ENCODE measurements around the gene RRAGD.
A peak's percentile ranks its signal among the peaks of the same experiment; 100 is the strongest.

The RRAGD gene

GRCh38 chr6:89436226-89436625, 24.2 kb upstream of the RRAGD start:
- H2AFZ ChIP-seq (ENCODE audit: low read length, unreplicated experiment) = no peak overlapping the region
- H3K27me3 ChIP-seq (ENCODE audit: insufficient read depth, low read length) = peaks cover 10% of the 10 kb centered on the region; the same call in 1 of the 2 replicates
- no peaks in the 10 kb centered on the region for H3K79me2 ChIP-seq (ENCODE audit: control insufficient read depth, insufficient read depth, low read length, unreplicated experiment)
- no peaks in the 10 kb centered on the region for H3K4me1 ChIP-seq (ENCODE audit: control insufficient read depth, insufficient read depth, low read length, unreplicated experiment)
- H3K4me3 ChIP-seq (ENCODE audit: low read depth, low read length) = no peak overlapping the region
- no peaks in the 10 kb centered on the region for H3K36me3 ChIP-seq (ENCODE audit: insufficient read depth, low read length)
- H3K27ac ChIP-seq (ENCODE audit: low read depth, low read length) = no peak overlapping the region

DNA sequence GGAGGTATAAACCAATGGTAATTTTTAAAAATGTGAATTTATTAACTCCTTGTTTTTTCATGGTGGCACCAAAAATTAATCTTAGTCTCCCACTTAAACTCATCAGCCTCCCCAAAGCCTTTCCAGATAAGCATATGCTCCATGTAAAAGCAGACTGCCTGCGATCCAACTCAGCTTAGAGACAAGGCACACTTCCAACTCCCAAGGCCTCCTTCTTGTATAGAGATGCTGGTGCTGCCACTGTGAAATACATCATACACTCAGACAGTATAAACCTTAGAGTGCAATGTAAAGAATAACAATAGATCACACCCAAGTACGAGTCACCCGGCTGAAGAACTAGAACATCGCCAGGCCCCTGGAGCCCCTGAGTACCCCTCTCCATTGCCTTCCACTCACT, 22.9 kb upstream of the RRAGD start:
- Histone ChIP-seq H2AFZ (ENCODE audit: low read length, unreplicated experiment) (no peak overlapping the region), H3K4me3 (ENCODE audit: low read depth, low read length) (no peak overlapping the region), H3K27ac (ENCODE audit: low read depth, low read length) (no peak overlapping the region), H3K36me3 (ENCODE audit: insufficient read depth, low read length) (no peaks in the 10 kb centered on the region), H3K4me1 (ENCODE audit: control insufficient read depth, insufficient read depth, low read length, unreplicated experiment) (no peaks in the 10 kb centered on the region), H3K79me2 (ENCODE audit: control insufficient read depth, insufficient read depth, low read length, unreplicated experiment) (no peaks in the 10 kb centered on the region), H3K27me3 (ENCODE audit: insufficient read depth, low read length) (peaks cover 15% of the 10 kb centered on the region)

DNA sequence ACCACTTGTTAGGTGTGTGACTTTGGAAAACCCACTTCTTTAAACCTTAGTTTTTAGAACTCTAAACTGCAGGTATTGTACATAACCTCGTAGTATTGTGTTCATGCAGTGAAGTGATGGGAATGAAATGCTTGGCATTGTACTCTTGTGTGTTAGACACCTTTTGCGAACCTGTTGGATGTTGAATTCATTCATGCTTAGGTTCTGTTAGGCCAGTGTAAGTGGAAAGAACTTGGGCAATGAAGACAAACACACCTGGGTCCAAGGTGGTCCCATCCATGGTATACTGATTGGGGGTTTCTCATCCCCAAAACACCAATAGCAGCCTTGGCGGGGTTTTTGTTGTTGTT, 22.1 kb upstream of the RRAGD start:
- Histone ChIP-seq H3K4me3 (ENCODE audit: low read depth, low read length) (peak overlapping the region; percentile 75), H3K27ac (ENCODE audit: low read depth, low read length) (no peak overlapping the region), H3K79me2 (ENCODE audit: control insufficient read depth, insufficient read depth, low read length, unreplicated experiment) (no peaks in the 10 kb centered on the region), H3K27me3 (ENCODE audit: insufficient read depth, low read length) (peaks cover 18% of the 10 kb centered on the region), H3K36me3 (ENCODE audit: insufficient read depth, low read length) (no peaks in the 10 kb centered on the region), H2AFZ (ENCODE audit: low read length, unreplicated experiment) (no peak overlapping the region), H3K4me1 (ENCODE audit: control insufficient read depth, insufficient read depth, low read length, unreplicated experiment) (no peaks in the 10 kb centered on the region)

- no peaks in the 10 kb centered on the region for H3K36me3 ChIP-seq (ENCODE audit: insufficient read depth, low read length)
- H3K79me2 ChIP-seq (ENCODE audit: control insufficient read depth, insufficient read depth, low read length, unreplicated experiment) = no peaks in the 10 kb centered on the region
- no peak overlapping the region for H3K27ac ChIP-seq (ENCODE audit: low read depth, low read length)
- H3K4me3 ChIP-seq (ENCODE audit: low read depth, low read length) = peak overlapping the region; percentile 75
- H3K27me3 ChIP-seq (ENCODE audit: insufficient read depth, low read length) = peaks cover 19% of the 10 kb centered on the region
- H3K4me1 ChIP-seq (ENCODE audit: control insufficient read depth, insufficient read depth, low read length, unreplicated experiment) = no peaks in the 10 kb centered on the region
- peak overlapping the region; percentile 69 for H2AFZ ChIP-seq (ENCODE audit: low read length, unreplicated experiment)
These were observed 21.4 kb upstream of the RRAGD start for GRCh38 chr6:89433252-89434149.

DNA sequence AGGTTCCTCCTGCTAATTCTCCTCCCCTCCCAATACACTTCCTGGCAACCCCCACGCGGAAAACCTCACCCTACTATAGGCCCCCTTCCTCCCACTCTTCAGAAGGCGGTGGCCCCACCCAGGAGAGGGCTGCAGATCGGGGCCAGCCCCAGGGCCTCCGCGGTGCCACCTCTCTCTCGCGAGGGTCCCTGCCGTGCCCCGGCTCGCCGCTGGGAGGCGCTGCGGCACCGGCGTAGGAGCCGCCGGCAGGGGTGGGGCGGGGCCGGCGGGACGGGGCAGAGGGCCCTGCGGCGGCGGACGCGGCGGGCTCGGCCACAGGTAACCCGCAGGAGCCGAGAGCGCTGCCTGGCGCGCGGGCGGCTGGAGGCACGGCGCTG, 20.8 kb upstream of the RRAGD start, which contains the start of gene ANKRD6:
TSS of gene ANKRD6 (plus strand) at position 278 of the 377 bp plus-strand sequence. CDS start 133,825 bp downstream, outside the sequence.
- peak within 1 kb of the TSS; percentile 69 for H2AFZ ChIP-seq (ENCODE audit: low read length, unreplicated experiment)
- no peaks in the 10 kb centered on the region for H3K36me3 ChIP-seq (ENCODE audit: insufficient read depth, low read length)
- no peak within 1 kb of the TSS for H3K27ac ChIP-seq (ENCODE audit: low read depth, low read length)
- H3K4me3 ChIP-seq (ENCODE audit: low read depth, low read length) = peak within 1 kb of the TSS; percentile 75
- no peaks in the 10 kb centered on the region for H3K4me1 ChIP-seq (ENCODE audit: control insufficient read depth, insufficient read depth, low read length, unreplicated experiment)
- H3K27me3 ChIP-seq (ENCODE audit: insufficient read depth, low read length) = peaks cover 21% of the 10 kb centered on the region
- H3K79me2 ChIP-seq (ENCODE audit: control insufficient read depth, insufficient read depth, low read length, unreplicated experiment) = no peaks in the 10 kb centered on the region

GRCh38 chr6:89430201-89430962, 18.3 kb upstream of the RRAGD start:
- Histone ChIP-seq H3K27me3 (ENCODE audit: insufficient read depth, low read length) (peaks cover 26% of the 10 kb centered on the region), H2AFZ (ENCODE audit: low read length, unreplicated experiment) (no peak overlapping the region), H3K4me1 (ENCODE audit: control insufficient read depth, insufficient read depth, low read length, unreplicated experiment) (no peaks in the 10 kb centered on the region), H3K79me2 (ENCODE audit: control insufficient read depth, insufficient read depth, low read length, unreplicated experiment) (no peaks in the 10 kb centered on the region), H3K4me3 (ENCODE audit: low read depth, low read length) (no peak overlapping the region), H3K36me3 (ENCODE audit: insufficient read depth, low read length) (no peaks in the 10 kb centered on the region), H3K27ac (ENCODE audit: low read depth, low read length) (no peak overlapping the region)

DNA sequence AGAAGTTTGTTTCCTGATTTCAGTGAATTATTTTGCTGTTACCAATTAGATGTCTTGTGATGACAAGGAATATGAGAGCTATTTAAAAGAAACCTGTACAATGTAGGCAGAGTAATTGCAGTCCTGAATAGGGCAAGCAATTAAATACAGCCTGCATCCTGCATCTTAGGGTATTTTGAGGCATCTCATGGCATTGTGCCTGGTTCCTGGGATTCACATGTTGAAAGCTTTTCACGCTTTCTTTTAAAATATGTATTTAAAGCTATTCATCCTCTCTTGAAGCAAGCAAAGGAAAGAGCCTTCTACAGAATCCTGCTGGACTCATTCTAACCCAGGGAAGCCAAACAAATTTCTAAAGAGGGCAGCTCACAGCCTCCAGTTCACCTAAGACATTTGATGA, 4.7 kb upstream of the RRAGD start:
- peaks cover 60% of the 10 kb centered on the region for H3K27me3 ChIP-seq (ENCODE audit: insufficient read depth, low read length)
- H3K79me2 ChIP-seq (ENCODE audit: control insufficient read depth, insufficient read depth, low read length, unreplicated experiment) = no peaks in the 10 kb centered on the region
- H3K36me3 ChIP-seq (ENCODE audit: insufficient read depth, low read length) = no peaks in the 10 kb centered on the region
- no peaks in the 10 kb centered on the region for H3K4me1 ChIP-seq (ENCODE audit: control insufficient read depth, insufficient read depth, low read length, unreplicated experiment)
- H2AFZ ChIP-seq (ENCODE audit: low read length, unreplicated experiment) = no peak overlapping the region
- no peak overlapping the region for H3K4me3 ChIP-seq (ENCODE audit: low read depth, low read length)
- H3K27ac ChIP-seq (ENCODE audit: low read depth, low read length) = no peak overlapping the region

GRCh38 chr6:89415185-89415584, 3.1 kb upstream of the RRAGD start:
- Histone ChIP-seq H2AFZ (ENCODE audit: low read length, unreplicated experiment) (no peak overlapping the region), H3K27me3 (ENCODE audit: insufficient read depth, low read length) (peaks cover 69% of the 10 kb centered on the region), H3K4me3 (ENCODE audit: low read depth, low read length) (no peak overlapping the region), H3K79me2 (ENCODE audit: control insufficient read depth, insufficient read depth, low read length, unreplicated experiment) (no peaks in the 10 kb centered on the region), H3K4me1 (ENCODE audit: control insufficient read depth, insufficient read depth, low read length, unreplicated experiment) (no peaks in the 10 kb centered on the region), H3K27ac (ENCODE audit: low read depth, low read length) (no peak overlapping the region), H3K36me3 (ENCODE audit: insufficient read depth, low read length) (no peaks in the 10 kb centered on the region)

DNA sequence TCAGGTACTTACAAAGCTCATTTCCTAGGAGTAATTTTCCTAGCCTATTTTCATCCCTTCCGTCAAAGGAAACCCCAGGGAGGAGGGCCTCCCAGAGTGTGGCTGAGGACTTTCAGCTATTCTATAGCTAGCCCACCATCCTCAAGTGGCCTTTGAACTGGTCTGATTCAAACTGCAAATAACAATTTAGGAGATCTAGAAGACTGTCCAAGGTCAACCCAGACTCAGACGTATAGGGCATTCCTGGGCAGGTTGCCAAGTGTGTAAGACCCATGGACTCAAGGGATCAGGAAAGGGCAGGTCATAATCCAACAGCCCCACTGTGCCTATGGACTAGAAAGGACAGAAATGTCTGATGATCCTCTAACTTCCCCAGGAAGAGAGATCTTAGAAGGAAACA, 2.1 kb upstream of the RRAGD start:
- Histone ChIP-seq H3K27me3 (ENCODE audit: insufficient read depth, low read length) (peaks cover 75% of the 10 kb centered on the region), H3K4me3 (ENCODE audit: low read depth, low read length) (no peak overlapping the region)

DNA sequence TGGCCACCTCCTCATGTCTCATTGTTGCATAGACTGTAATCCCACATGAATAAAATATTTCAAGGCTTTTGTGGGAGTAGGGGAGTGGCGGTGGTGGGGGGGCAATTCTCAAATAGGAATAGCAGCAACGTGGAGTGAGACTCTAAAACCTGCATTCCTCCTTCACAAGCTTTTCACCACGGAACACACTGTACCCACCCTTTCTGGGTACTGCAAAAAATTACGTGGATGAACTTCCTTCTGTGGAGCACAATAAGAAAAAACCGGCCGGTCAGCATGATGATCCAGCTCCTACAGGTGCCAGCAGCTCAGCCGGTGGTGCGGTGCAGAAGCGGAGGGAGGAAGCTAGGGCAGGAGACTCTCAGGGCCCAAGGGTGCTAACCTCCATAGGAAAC, 930 bp upstream of the RRAGD start:
- H3K4me3 ChIP-seq (ENCODE audit: low read depth, low read length) = peak overlapping the region; percentile 70; the same call in 1 of the 2 replicates
- H3K4me1 ChIP-seq (ENCODE audit: control insufficient read depth, insufficient read depth, low read length, unreplicated experiment) = no peaks in the 10 kb centered on the region
- H3K36me3 ChIP-seq (ENCODE audit: insufficient read depth, low read length) = no peaks in the 10 kb centered on the region
- H3K27ac ChIP-seq (ENCODE audit: low read depth, low read length) = no peak overlapping the region
- H3K79me2 ChIP-seq (ENCODE audit: control insufficient read depth, insufficient read depth, low read length, unreplicated experiment) = no peaks in the 10 kb centered on the region
- H3K27me3 ChIP-seq (ENCODE audit: insufficient read depth, low read length) = peaks cover 87% of the 10 kb centered on the region
- no peak overlapping the region for H2AFZ ChIP-seq (ENCODE audit: low read length, unreplicated experiment)

More for the DNA sequence above, 2.1 kb upstream of the RRAGD start:
- no peaks in the 10 kb centered on the region for H3K79me2 ChIP-seq (ENCODE audit: control insufficient read depth, insufficient read depth, low read length, unreplicated experiment)
- no peak overlapping the region for H2AFZ ChIP-seq (ENCODE audit: low read length, unreplicated experiment)
- H3K36me3 ChIP-seq (ENCODE audit: insufficient read depth, low read length) = no peaks in the 10 kb centered on the region
- H3K27ac ChIP-seq (ENCODE audit: low read depth, low read length) = no peak overlapping the region
- H3K4me1 ChIP-seq (ENCODE audit: control insufficient read depth, insufficient read depth, low read length, unreplicated experiment) = no peaks in the 10 kb centered on the region
